Fibroblast of the conjunctiva (primary cell): ENCODE results near the gene KIAA1671.

Experiments
- DNase-seq: peaks from one replicate; pipeline ENCODE4 v3.0.0-alpha.2; 2010; ENCODE audit warnings: low read depth

The KIAA1671 gene

DNA sequence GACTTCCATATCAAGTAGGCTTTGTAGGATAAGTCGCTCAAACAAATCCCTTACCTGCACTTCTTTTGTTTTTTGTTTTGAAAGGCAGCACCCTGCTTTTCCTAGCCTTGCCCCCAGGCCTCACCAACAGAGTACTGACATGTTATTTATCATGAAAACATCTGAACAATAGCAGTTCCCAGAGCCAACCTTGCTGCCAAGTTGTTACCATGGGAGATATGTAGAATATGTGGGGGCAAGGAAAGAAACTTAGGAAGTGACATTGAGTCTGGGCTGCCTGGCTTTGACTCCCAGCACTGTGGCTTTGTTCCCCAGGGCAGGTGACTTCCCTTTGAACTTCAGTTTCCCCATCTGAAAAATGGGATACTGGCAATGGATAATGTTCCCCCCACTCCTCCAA lies 193.8 kb downstream of the KIAA1671 start:
- DNase-seq, result no peak

DNA sequence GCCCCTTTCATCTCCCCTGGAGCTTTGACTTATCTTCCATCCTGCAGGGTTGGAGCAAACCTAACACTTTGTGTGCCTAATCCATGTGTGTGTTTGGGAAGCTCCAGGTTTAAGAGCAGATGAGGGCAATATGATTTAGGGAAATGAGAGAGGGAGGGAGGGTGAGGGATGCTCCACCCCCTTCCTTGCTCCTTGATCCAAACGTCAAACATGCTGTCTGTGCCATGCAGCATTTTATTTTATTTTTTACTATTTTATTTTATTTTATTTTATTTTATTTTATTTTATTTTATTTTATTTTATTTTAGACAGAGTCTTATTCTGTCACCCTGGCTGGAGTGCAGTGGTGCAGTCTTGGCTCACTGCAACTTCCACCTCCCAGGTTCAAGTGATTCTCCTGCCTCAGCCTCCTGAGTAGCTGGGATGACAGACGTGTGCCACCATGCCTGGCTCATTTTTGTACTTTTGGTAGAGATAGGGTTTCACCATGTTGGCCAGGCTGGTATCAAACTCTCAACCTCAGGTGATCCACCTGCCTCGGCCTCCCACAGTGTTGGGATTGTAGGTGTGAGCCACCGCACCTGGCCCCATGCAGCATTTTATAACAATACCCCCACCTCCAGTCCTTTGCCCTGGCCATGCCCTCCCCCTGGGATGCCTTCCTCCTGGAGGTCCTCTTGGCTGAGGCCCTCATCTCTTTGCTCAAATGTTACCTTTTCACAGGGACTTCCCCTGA lies 194.6 kb downstream of the KIAA1671 start:
- no peak for DNase-seq

GRCh38 chr22:25147642-25147928 lies 195.1 kb downstream of the KIAA1671 start:
- no peak for DNase-seq

GRCh38 chr22:25148149-25148691 lies 195.7 kb downstream of the KIAA1671 start:
- no peak for DNase-seq

DNA sequence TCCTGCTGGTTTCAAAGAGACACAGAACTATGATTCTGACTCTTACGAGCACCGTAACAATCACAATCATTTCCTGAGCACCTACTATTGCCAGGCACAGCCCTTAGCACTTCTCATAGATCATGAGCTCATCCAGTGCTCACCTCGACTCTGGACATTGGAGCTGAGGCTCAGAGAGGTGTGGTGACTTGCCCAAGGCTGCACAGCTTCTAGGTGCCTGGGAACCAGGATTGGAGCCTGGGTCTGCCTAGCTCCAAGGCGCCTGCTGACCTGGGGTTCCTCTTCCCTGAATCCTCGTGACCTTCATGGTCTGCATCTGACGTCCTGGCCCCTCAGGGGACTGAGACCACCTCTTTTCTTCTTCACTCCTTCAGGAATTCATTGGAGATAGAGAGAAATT lies 196.5 kb downstream of the KIAA1671 start:
- DNase-seq, result no peak

DNA sequence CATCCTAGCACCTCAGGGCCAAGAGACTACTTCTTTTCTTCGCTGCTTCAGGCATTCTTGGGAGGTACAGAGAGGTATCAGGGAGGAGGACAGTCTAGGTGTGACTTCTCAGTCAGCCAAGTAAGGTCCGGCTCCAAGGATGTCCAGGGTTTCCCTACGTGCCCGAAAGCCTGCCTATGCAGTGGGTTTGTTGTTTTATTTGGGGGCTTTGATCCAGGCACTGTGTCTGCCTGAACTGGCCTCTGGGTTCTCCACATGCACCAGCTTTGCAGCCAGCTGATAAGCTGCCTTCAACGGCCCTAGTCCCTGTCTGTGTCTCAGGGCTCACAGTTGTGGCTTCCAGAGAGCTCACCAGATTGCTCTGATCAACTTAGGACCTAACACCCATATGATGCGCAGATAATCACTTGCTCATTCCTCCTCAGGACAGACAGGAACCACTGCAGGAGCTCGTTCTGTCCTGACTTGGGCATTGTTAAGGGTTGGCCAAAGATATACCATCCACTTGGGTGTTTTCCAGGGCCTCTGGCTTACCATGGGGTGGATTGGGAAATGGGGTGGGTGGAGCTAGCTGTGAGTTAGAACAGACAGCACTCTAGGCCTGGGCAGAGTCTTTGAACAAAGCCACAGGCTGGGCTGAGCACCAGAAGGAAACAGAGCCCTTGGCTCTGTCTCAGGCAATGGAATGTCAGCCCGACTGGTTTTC lies 201.6 kb downstream of the KIAA1671 start:
- DNase-seq, result peak; percentile 32

DNA sequence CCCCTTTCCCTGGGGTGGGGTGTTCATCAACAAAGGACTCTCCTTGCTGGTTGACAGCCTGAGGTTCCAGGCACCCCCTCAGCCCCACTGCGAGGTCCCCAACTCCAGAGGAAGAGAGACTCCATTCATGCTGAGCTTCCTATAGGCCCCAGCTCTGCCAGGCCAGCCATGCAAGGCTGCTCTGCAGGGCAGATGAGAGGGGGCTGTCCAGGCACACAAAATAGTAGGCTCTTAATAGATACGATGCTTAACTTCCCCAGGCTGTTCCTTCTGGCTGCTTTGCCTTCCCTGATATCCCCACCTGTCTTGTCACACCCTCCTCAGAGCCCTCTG lies 202.1 kb downstream of the KIAA1671 start:
- no peak for DNase-seq

DNA sequence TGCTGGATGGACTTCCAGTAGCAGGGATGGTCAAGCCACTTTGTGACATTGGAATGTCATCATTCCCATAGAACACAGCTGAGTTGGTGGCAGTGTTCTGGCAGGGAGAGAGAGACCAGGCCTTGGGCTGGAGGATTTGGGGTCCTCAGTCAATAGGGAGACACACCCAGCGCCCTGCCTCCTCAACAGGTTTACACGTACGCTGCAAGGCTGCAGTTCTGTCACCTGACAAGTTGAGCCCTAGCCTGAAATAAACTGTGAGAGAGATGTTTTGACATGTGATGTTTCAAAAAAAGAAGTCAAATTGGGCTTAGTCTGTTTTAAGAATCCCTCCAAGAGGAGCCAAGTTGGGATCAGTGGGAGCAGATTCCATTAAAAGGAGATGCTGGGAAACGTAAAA lies 204.2 kb downstream of the KIAA1671 start:
- DNase-seq, result no peak

- no peak for DNase-seq
These were observed 206.5 kb downstream of the KIAA1671 start for GRCh38 chr22:25159028-25159427.

DNA sequence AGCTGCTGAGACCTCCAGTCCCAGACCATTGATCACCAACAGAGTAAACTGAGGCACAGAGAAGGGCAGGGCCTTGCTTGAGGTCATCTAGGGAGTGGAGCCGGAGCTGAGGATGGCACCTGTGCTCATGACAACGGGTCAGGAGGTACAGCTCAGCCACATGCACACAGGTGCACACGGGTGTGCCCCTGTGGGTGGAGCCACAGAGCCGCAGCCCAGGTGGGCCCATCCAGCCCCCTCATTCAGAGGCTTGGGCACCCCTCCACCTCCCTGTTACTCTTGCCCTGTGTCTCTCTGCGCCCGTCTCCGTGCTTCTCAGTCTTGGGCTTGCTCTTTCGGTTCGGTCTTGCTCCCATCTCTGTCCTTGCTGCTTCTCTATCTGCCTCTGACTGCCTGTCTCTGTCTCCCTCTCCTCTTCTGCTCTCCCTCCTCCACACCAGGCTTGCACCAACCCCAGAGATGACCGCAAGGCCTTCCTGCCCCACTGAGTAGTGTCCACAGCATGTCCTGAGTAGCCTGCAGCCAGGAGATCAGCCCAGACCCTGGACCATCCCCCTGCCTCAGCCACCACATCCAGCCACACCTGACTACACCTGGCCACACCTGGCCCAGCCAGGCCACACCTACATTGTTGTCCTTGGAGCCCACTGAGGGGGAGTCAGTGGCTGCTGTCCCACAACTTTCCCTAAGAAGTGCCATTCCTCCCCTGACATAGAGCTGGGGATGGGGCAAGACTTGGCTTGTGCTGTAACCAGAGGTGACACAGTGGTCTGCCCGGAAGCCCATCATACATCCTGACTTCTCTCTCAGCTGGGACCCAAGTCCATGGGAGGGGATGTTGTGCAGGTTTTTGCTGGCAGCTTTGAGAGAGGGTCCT lies 207.8 kb downstream of the KIAA1671 start:
- DNase-seq, result no peak

GRCh38 chr22:25161017-25161915 lies 208.8 kb downstream of the KIAA1671 start:
- DNase-seq, result no peak

- no peak for DNase-seq
These were observed 209.5 kb downstream of the KIAA1671 start for GRCh38 chr22:25161916-25162530.

DNA sequence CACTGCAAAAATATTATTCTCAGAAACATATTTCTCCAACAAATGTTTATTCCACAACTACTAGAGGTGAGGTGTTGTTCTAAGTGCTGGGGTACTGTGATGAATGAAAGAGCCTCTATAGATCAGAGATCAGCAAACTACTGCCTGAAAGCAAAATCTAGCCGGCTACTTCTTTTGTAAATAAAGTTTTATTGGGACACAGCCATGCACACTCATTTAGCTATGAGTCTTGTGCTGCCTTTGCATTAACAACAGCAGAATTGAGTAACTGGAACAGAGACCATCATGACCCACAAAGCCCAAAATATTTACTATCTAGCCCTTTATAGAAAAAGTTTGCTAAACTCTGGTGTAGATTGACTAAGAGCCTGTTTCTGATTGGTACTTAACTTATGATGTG lies 210.0 kb downstream of the KIAA1671 start:
- no peak for DNase-seq

- no peak for DNase-seq
These were observed 213.3 kb downstream of the KIAA1671 start for GRCh38 chr22:25165785-25166184.

GRCh38 chr22:25166266-25167040 lies 213.9 kb downstream of the KIAA1671 start:
- DNase-seq, result no peak

DNA sequence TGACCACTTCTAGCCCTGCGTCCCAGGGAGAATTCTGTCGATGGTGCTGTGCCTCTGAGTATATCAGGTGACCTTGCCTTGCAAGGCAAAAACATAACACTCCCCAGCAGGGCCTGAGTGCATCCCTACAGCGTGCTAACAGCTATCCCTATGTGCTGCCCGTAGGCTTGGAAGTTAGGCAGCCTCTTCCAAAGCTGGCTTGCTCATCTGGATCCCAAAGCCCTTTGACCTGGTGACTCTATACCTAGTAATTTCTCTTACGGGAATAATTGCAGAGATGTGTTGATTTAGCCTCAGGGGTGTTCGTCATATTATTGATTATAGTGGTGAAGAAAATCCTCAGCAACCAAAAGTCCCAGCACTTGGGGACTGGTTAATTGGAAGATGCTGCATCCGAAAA lies 214.6 kb downstream of the KIAA1671 start:
- no peak for DNase-seq

DNA sequence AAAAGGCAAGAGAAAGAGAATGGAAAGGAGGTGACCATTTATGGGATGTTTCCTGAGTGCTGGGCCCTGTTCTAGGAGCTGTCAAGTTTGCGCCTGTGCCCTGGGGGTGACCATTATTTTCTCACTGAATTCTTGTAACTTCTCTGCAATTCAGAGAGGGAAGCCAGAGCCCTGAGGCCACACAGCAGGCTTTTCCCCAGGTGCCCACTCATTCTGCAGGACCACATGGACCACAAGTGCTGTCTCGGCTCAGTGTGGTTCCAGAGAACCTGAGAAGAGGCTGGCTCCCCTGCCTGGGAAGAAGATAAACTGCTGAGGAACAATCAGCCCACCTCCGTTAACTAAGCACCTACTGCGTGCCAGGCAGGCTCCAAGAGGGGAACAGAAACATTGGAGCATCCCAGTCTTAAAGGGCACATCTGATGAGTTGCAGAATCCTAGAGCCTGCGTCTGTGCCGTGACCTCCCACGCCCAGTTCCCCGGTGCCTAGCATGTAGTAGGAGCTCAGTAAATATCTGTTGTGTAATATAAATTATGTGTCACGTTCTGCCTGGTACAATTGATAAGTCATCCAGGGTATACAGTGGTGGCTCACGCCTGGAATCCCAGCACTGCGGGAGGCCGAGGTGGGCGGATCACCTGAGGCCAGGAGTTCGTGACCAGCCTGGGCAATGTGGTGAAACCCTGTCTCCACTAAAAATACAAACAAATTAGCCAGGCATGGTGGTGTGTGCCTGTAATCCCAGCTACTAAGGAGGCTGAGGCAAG lies 215.5 kb downstream of the KIAA1671 start:
- DNase-seq, result no peak

GRCh38 chr22:25169278-25170031 lies 216.9 kb downstream of the KIAA1671 start:
- DNase-seq, result no peak

DNA sequence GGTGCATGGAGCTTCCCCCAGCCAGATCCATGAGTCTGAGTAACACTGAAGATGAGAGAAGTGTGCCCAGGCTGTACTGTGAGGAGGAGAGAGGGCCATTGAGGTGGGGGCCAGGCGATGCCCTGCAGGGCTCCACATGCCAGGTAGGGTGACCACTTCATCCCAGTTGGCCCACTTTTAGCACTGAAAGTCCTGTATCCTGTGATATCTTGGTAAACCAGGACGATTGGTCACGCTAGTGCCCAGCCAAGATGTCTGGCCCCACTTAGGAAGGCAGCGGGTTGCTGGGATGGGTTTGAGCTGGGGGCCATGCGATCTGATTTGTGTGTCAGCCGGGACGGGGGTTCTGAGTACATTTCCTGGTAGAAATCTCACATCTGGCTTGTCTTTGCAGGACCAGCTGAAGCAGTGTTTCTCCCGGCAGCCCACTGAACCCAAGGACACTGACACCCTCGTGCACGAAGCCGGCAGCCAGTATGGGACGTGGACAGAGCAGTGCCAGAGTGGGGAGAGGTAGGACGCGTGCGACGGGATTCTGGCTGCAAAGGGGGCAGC lies 218.0 kb downstream of the KIAA1671 start:
- DNase-seq, result no peak
